ENCODE data around the gene CNTLN.
"Not testable (repeated sequence)": the region's sequence is repeated elsewhere in the genome, so short reads cannot be mapped to it uniquely, and the experiment has no call there.

Gene CNTLN

GRCh38 chr9:17204611-17205152 is 69.8 kb downstream of the CNTLN start:
- no peak for DNase-seq

- DNase-seq: no peak
Observed at GRCh38 chr9:17216011-17216410, 81.2 kb downstream of the CNTLN start.

DNA sequence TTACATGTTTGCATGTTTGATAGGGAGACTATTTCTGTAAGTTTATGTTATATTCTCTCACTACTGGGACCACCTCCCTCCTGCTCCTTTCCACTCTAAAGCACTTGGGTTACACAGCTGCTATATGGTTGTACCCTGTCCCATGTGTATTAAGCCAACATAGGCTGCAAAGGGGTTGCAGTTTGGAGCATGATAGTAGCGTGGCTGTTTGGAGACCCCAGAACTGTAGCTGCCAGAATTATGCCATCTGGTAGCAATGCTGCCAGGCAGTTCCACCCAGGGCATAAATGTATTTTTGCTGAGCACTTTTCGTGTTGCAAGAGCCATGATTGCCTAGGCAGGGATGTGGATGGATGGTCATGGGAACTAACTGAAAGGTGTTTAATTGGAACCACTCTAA is 81.8 kb downstream of the CNTLN start:
- no peak for DNase-seq

GRCh38 chr9:17217272-17217671 is 82.4 kb downstream of the CNTLN start:
- no peak for DNase-seq

DNA sequence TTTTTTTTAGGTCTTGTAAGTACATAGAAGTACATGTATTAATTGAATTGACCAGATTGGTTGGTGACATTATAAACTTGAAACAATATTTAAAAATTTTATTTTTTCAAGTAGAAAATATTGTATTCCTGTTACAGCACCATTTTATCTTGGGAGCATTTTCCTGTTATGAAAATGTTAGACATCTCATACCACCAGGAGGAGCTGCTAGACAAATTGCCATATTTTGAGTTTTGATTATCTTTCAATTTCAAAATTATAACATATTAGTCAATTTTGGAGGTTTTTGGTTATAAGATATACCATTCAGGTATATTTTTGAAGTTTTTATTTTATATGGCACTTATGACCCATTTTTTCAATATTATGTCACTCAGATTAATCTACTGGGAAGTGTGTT is 84.4 kb downstream of the CNTLN start:
- no peak for DNase-seq

DNA sequence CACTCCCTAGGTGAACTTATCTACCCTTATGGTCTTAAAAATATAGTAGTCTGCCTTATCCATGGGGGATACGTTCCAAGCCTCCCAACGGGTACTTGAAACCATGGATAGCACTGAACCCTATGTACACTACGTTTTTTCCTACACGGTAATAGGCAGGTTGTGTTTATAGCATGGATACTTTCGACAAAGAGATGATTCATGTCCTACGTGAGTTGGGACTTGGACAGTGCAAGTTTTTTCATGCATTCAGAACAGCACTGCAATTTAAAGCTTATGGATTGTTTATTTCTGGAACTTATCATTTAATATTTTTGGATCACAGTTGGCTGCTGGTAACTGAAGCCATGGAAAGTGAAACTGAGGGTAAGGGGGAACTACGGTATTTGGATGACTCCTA is 88.1 kb downstream of the CNTLN start:
- DNase-seq: no peak

- DNase-seq: no peak
Observed at GRCh38 chr9:17225407-17225806, 90.6 kb downstream of the CNTLN start.

- no peak for DNase-seq
Observed at GRCh38 chr9:17229945-17230560, 95.2 kb downstream of the CNTLN start.

GRCh38 chr9:17230646-17231045 is 95.8 kb downstream of the CNTLN start:
- no peak for DNase-seq

DNA sequence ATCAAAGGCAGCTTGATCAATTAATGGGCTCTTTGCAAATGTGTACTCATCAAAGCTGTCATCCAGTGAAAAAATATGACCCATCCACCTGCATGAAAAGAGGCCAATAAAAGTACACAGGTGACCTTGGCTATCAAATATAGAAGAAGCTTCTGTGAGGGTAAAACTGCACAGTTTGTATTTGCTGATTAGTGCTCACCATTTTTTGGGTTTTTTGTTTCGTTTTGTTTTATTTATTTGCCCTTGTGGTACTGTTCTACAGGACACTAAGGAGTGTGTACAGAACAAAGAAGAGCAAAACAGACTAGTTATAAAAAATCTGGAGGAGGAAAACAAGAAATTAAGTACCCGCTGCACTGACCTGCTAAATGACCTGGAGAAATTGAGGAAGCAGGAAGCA is 101.3 kb downstream of the CNTLN start:
- DNase-seq: no peak

GRCh38 chr9:17246770-17247169 is 111.9 kb downstream of the CNTLN start:
- no peak for DNase-seq

DNA sequence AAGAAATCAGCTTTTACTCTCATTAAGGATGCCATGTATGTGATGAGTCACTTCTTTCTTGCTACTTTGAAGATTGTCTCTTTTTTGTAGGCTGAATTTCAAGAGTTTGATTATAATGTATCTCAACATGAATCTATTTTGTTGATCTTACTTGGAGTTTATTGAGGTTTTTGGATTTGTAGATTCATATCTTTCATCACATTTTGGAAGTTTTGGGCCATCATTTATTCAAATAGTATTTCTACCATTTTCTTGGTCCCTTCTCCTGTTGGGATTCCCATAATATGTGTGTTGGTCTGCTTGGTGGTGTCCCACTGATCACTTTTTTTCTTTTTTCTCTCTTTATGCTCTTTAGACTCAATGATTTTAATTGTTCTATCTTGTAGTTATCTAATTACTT is 116.3 kb downstream of the CNTLN start:
- no peak for DNase-seq

- DNase-seq: not testable (repeated sequence)
Observed at GRCh38 chr9:17268531-17269188, 133.8 kb downstream of the CNTLN start.

DNA sequence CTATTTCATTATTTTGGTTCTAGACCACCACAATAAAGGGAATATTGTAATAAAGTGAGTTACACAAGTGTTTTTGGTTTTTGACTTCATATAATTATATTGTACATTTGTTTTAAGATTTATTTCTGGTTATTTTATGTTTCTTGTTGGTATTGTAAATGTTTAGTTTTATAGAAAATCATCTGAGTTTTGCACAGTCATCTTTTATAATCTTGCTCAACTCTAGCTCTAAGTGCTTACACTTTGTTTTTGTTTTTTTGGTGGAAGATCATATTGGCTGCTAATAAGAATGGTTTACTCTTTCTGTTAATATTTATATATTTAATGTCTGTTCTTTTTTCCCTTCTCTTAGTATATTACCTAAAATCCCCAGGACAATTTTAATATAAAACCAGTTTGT is 135.0 kb downstream of the CNTLN start:
- no peak for DNase-seq

- no peak for DNase-seq
Observed at GRCh38 chr9:17272536-17272935, 137.7 kb downstream of the CNTLN start.

- DNase-seq: no peak
Observed at GRCh38 chr9:17280350-17281012, 145.6 kb downstream of the CNTLN start.

GRCh38 chr9:17290673-17291072 is 155.8 kb downstream of the CNTLN start:
- not testable (repeated sequence) for DNase-seq

GRCh38 chr9:17291766-17292165 is 156.9 kb downstream of the CNTLN start:
- DNase-seq: no peak

- DNase-seq: no peak
Observed at GRCh38 chr9:17293685-17294084, 158.8 kb downstream of the CNTLN start.

DNA sequence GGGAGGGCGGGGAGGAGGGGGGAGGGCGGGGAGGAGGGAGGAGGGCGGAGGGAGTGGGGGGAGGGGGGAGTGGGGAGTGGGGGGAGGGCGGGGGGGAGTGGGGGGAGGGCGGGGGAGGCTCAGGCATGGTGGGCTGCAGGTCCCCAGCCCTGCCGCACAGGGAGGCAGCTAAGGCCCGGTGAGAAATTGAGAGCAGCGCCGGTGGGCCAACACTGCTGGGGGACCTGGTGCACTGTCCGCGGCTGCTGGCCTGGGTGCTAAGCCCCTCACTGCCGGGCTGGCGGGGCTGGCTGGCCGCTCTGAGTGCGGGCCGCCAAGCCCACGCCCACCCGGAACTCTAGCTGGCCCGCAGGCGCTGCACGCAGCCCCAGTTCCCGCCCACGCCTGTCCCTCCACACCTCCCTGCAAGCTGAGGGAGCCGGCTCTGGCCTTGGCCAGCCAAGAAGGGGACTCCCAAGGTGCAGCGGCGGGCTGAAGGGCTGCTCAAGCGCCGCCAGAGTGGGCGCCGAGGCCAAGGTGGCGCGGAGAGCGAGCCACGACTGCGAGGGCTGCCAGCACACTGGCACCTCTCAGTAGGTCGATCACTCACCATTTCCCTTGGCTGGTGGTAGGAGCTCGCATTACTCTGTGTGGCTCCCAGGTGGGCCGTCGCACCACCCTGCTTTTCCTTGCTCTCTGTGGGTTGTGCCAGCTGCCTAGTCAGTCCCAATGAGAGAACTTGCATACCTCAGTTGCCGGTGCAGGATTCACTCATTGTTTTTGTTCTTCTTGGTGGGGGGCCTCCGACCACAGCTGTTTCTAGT is 160.2 kb downstream of the CNTLN start:
- DNase-seq: no peak

GRCh38 chr9:17315341-17315740 is 180.5 kb downstream of the CNTLN start:
- DNase-seq: no peak

DNA sequence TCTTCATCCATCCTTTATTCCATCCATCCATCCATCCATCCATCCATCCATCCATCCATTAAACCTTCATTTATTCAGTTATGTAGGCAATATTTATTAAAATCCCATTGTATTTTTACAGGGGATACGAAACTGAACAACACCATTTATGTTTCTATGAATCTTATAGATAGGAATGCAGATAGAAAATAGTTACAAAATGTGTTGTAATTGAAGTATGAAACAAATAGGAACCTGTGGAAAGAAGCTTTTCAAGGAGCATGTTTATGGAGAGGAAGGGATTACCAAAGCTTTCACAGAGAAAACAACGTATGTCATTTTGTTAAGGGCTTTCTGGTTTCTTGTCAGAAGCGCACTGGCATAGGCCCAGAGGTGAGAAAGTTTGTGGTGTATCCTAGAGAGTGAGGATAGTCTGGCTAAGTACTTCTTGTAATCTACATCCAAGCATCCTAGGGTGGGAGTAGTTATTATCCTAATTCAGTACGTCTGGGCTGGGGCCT is 184.0 kb downstream of the CNTLN start:
- DNase-seq: no peak

DNA sequence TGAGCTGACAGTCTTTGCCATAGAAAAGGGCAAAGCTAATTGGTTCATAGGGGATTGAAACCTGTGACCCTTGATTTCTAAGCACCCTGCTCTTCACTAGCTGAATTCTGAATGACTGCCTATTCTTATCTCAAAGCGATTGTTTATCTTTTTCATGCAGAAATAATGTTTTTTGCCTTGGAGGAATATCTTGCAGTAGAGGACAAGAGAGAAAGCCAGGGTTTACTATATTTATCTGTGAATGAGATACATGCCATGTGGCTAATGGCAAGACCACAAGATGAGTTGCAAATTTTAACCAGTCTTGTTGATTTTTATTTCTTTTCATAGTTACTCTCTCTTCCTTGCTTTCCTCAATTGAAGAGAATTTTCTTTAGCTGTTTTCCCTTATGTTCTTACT is 185.0 kb downstream of the CNTLN start:
- no peak for DNase-seq

Data from stimulated activated naive CD4-positive, alpha-beta T cell treated with Interleukin-2 at 50 U/mL for 16 hours (primary cell).